Body of pancreas (tissue), 4 donors: ENCODE results near the gene BMERB1.

ENCODE experiments used
- CTCF ChIP-seq, 7 experiments: fragments of 450-650 bp in 4 of 7; fragments of 200-600 bp in 3 of 7; sonication (generic) in 3 of 7; IDR thresholded peaks; one replicate each; pipeline ENCODE4 v1.5.1; 2016 to 2019; ENCODE audit warnings: antibody characterized with exemption in 7 of 7
- POLR2A ChIP-seq, 3 donors: fragments of 450-650 bp; IDR thresholded peaks; one replicate each; pipeline ENCODE4 v1.6.1; 2016; ENCODE audit warnings: antibody characterized with exemption in 3 of 3, mild to moderate bottlenecking in 2 of 3

GRCh38 chr16:15523939-15524338 lies 89.6 kb downstream of the BMERB1 start:
- TF ChIP-seq CTCF (IDR thresholded peaks at IDR 0.05) = no peak
- no peak for TF ChIP-seq POLR2A (IDR thresholded peaks at IDR 0.05)
